HG02870 (cell line): ENCODE data around the gene RTP4.
"Not testable (repeated sequence)": the region's sequence is repeated elsewhere in the genome, so short reads cannot be mapped to it uniquely, and the experiment has no call there.

Source experiments
- ATAC-seq: cut with Tn5 transposase; IDR thresholded peaks from one replicate; pipeline ENCODE4 v1.9.1; 2021; ENCODE audit warnings: mild to moderate bottlenecking, moderate library complexity; ENCODE audit not compliant: unreplicated experiment

The RTP4 gene

GRCh38 chr3:187367561-187368103 is 553 bp upstream of the RTP4 start:
- ATAC-seq: no peak

GRCh38 chr3:187369089-187369447 is 883 bp downstream of the RTP4 start:
- no peak for ATAC-seq

GRCh38 chr3:187370051-187370450 is 1.9 kb downstream of the RTP4 start:
- ATAC-seq: no peak

- no peak for ATAC-seq
These were observed 7.4 kb downstream of the RTP4 start for GRCh38 chr3:187375581-187375980.

- no peak for ATAC-seq
These were observed 9.7 kb downstream of the RTP4 start for GRCh38 chr3:187377842-187378241.

GRCh38 chr3:187382609-187383151 is 14.5 kb downstream of the RTP4 start:
- ATAC-seq: no peak

- no peak for ATAC-seq
These were observed 15.1 kb downstream of the RTP4 start for GRCh38 chr3:187383246-187383645.

- no peak for ATAC-seq
These were observed 17.1 kb downstream of the RTP4 start for GRCh38 chr3:187385296-187385695.

GRCh38 chr3:187396661-187397060 is 28.5 kb downstream of the RTP4 start:
- no peak for ATAC-seq

GRCh38 chr3:187398955-187399354 is 30.8 kb downstream of the RTP4 start:
- ATAC-seq: no peak

- no peak for ATAC-seq
These were observed 32.6 kb downstream of the RTP4 start for GRCh38 chr3:187400756-187401155.

- ATAC-seq: no peak
These were observed 33.7 kb downstream of the RTP4 start for GRCh38 chr3:187401856-187402255.

- ATAC-seq: no peak
These were observed 35.6 kb downstream of the RTP4 start for GRCh38 chr3:187403768-187404288.

GRCh38 chr3:187406927-187407326 is 38.7 kb downstream of the RTP4 start:
- ATAC-seq: no peak

GRCh38 chr3:187411991-187412781 is 44.0 kb downstream of the RTP4 start:
- ATAC-seq: not testable (repeated sequence)
